ENCODE data around the gene MED13L.
"Not testable (repeated sequence)": the region's sequence is repeated elsewhere in the genome, so short reads cannot be mapped to it uniquely, and the experiment has no call there.

MED13L gene

GRCh38 chr12:116145451-116145850 is 132.0 kb downstream of the MED13L start:
- DNase-seq, result no peak

GRCh38 chr12:116144384-116144783 is 133.1 kb downstream of the MED13L start:
- DNase-seq, result no peak

- DNase-seq, result no peak
Measured at GRCh38 chr12:116143909-116144308, 133.6 kb downstream of the MED13L start.

- DNase-seq, result no peak
Measured at GRCh38 chr12:116142936-116143898, 134.3 kb downstream of the MED13L start.

- DNase-seq, result no peak
Measured at GRCh38 chr12:116141833-116142162, 135.7 kb downstream of the MED13L start.

GRCh38 chr12:116141110-116141832 is 136.2 kb downstream of the MED13L start:
- no peak for DNase-seq

- no peak for DNase-seq
Measured at GRCh38 chr12:116140529-116140928, 137.0 kb downstream of the MED13L start.

GRCh38 chr12:116138781-116139180 is 138.7 kb downstream of the MED13L start:
- no peak for DNase-seq

GRCh38 chr12:116138364-116138763 is 139.1 kb downstream of the MED13L start:
- DNase-seq, result no peak

GRCh38 chr12:116137318-116137717 is 140.2 kb downstream of the MED13L start:
- DNase-seq, result no peak

GRCh38 chr12:116136340-116136739 is 141.2 kb downstream of the MED13L start:
- DNase-seq, result no peak

GRCh38 chr12:116135209-116135930 is 142.1 kb downstream of the MED13L start:
- DNase-seq, result no peak

- no peak for DNase-seq
Measured at GRCh38 chr12:116133636-116134214, 143.8 kb downstream of the MED13L start.

GRCh38 chr12:116133149-116133548 is 144.3 kb downstream of the MED13L start:
- DNase-seq, result no peak

GRCh38 chr12:116131987-116132386 is 145.5 kb downstream of the MED13L start:
- DNase-seq, result not testable (repeated sequence)

GRCh38 chr12:116131176-116131575 is 146.3 kb downstream of the MED13L start:
- DNase-seq, result no peak

- DNase-seq, result no peak
Measured at GRCh38 chr12:116130431-116130830, 147.1 kb downstream of the MED13L start.

GRCh38 chr12:116128779-116129178 is 148.7 kb downstream of the MED13L start:
- no peak for DNase-seq

GRCh38 chr12:116127859-116128258 is 149.6 kb downstream of the MED13L start:
- no peak for DNase-seq

GRCh38 chr12:116126610-116127009 is 150.9 kb downstream of the MED13L start:
- no peak for DNase-seq

- no peak for DNase-seq
Measured at GRCh38 chr12:116125956-116126566, 151.4 kb downstream of the MED13L start.

GRCh38 chr12:116125084-116125483 is 152.4 kb downstream of the MED13L start:
- DNase-seq, result no peak
